Gastrocnemius medialis (tissue), 4 donors: ENCODE measurements around the gene PDLIM4.

ENCODE experiments used
- POLR2A ChIP-seq, 2 donors: fragments of 450-650 bp; IDR thresholded peaks; one replicate each; pipeline ENCODE4 v1.6.1; 2017; ENCODE audit warnings: antibody characterized with exemption in 2 of 2, mild to moderate bottlenecking in 2 of 2, moderate library complexity in 2 of 2
- TF ChIP-seq, protein P1 (sequence below), 5 experiments: fragments of 450-650 bp in 3 of 5; fragments of 200-600 bp in 2 of 5; sonication (generic) in 2 of 5; IDR thresholded peaks in 4 of 5; conservative IDR thresholded peaks in 1 of 5; 1 replicate in 4 of 5; 2 replicates in 1 of 5; pipeline ENCODE4 v1.5.1; 2016 to 2019; ENCODE audit warnings: antibody characterized with exemption in 5 of 5, mild to moderate bottlenecking in 3 of 5, moderate library complexity in 3 of 5

DNA sequence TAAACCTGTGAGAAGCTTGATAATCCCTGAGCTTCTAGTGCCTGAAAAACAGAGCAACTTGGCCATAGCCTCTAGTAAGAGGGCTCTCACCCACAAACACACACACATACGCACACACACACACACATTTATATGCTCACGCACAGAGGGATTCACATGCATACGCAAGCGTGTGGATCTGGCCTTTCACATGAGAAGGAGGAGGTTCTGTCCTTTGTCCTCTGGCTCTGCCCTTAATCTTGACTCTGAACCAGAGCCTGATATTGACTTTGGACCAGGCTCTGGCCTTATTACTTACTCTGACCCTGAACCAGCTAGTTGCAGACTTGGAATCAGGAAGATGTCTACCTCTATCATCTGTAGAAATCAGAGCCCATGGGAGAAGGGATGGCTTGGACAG, 19.8 kb upstream of the PDLIM4 start:
- TF ChIP-seq, protein P1, sequence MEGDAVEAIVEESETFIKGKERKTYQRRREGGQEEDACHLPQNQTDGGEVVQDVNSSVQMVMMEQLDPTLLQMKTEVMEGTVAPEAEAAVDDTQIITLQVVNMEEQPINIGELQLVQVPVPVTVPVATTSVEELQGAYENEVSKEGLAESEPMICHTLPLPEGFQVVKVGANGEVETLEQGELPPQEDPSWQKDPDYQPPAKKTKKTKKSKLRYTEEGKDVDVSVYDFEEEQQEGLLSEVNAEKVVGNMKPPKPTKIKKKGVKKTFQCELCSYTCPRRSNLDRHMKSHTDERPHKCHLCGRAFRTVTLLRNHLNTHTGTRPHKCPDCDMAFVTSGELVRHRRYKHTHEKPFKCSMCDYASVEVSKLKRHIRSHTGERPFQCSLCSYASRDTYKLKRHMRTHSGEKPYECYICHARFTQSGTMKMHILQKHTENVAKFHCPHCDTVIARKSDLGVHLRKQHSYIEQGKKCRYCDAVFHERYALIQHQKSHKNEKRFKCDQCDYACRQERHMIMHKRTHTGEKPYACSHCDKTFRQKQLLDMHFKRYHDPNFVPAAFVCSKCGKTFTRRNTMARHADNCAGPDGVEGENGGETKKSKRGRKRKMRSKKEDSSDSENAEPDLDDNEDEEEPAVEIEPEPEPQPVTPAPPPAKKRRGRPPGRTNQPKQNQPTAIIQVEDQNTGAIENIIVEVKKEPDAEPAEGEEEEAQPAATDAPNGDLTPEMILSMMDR (IDR thresholded peaks at IDR 0.05 in 4 of 5, conservative IDR thresholded peaks at IDR 0.05 in 1 of 5), result no peak
- TF ChIP-seq POLR2A (IDR thresholded peaks at IDR 0.05), result no peak
